ENCODE measurements around the gene AP1G1.

Gene AP1G1

DNA sequence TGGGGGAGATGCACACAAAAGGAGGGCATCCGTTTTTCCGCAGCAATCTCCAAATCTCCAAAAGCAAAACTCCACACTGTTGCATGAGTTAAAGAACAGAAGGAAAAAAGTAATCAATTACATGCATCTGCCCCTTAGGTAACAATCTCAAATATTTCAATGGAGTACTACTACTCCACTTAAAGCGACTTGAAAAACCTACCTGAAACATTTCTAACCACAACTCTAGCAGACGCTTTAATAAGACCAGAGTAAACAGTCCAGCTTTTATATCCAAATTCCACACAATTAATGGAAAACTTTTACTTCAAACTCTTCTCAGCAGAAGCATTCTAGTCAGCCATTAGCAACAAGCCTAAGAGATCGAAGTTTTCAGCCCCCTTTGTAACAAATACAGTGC is 29.9 kb downstream of the AP1G1 start:
- Histone ChIP-seq H3K9me3 (ENCODE audit: severe bottlenecking) (no peaks in the 10 kb centered on the region), H3K4me1 (ENCODE audit: insufficient read depth, poor library complexity, severe bottlenecking) (peaks cover 6% of the 10 kb centered on the region), H3K4me3 (ENCODE audit: severe bottlenecking) (no peak overlapping the region), H3K27me3 (ENCODE audit: insufficient read depth, poor library complexity, severe bottlenecking) (no peaks in the 10 kb centered on the region), H3K36me3 (ENCODE audit: low read depth) (peaks cover 60% of the 10 kb centered on the region), H3K27ac (ENCODE audit: poor library complexity, severe bottlenecking) (no peak overlapping the region)
- no peak for DNase-seq (ENCODE audit: low spot score)
- TF ChIP-seq CTCF (IDR thresholded peaks at IDR 0.05; ENCODE audit: poor library complexity, severe bottlenecking) = no peak
- ATAC-seq (ENCODE audit: low read depth) = no peak

DNA sequence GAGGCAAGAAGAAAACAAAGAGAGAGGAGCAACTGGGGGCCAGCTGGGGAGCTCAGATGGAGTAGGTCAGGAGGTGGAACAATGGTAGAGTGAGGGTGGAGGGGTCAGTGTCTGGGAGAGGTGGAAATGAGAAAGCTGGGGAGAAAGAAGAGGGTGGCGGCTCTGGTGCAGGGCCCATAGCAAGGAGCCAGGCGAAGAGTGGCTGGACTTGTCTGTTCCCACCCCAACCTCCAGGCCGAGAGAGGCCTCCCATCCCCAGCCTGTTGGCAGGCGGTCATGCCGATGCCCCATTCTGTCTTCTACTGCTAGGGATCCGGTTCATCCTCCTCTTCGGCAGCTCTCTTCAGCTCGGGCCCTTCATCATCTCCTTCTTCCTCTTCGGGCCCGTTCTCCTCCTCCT is 31.3 kb downstream of the AP1G1 start:
- no peak for TF ChIP-seq CTCF (IDR thresholded peaks at IDR 0.05; ENCODE audit: poor library complexity, severe bottlenecking)
- no peaks in the 10 kb centered on the region for H3K27me3 ChIP-seq (ENCODE audit: insufficient read depth, poor library complexity, severe bottlenecking)
- ATAC-seq (ENCODE audit: low read depth) = no peak

DNA sequence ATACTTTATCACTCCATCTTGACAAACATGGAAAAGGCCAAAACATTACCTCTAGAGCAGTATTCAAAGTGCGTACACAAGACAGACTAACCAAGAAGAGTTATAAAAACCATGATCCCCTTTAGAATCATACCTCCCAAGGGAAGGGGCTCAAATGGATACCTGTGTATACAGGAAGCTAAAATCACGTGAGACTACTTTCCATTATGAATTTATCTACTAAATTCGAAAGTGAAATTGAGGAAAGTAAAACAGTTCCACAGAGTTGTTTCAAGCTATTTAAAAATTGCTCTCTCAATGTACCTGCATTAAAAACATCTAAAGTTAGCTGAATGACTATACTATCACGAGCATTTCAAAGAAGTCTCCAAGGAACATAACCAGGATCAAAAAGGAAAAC is 32.7 kb downstream of the AP1G1 start:
- Histone ChIP-seq H3K4me3 (ENCODE audit: severe bottlenecking) (no peak overlapping the region), H3K27me3 (ENCODE audit: insufficient read depth, poor library complexity, severe bottlenecking) (no peaks in the 10 kb centered on the region), H3K9me3 (ENCODE audit: severe bottlenecking) (no peaks in the 10 kb centered on the region), H3K4me1 (ENCODE audit: insufficient read depth, poor library complexity, severe bottlenecking) (no peaks in the 10 kb centered on the region), H3K27ac (ENCODE audit: poor library complexity, severe bottlenecking) (no peak overlapping the region), H3K36me3 (ENCODE audit: low read depth) (peaks cover 66% of the 10 kb centered on the region)
- ATAC-seq (ENCODE audit: low read depth) = no peak
- DNase-seq (ENCODE audit: low spot score) = no peak
- TF ChIP-seq CTCF (IDR thresholded peaks at IDR 0.05; ENCODE audit: poor library complexity, severe bottlenecking) = no peak

More for the DNA sequence above, 31.3 kb downstream of the AP1G1 start:
- Histone ChIP-seq H3K27ac (ENCODE audit: poor library complexity, severe bottlenecking) (no peak overlapping the region), H3K4me1 (ENCODE audit: insufficient read depth, poor library complexity, severe bottlenecking) (peaks cover 6% of the 10 kb centered on the region), H3K9me3 (ENCODE audit: severe bottlenecking) (no peaks in the 10 kb centered on the region), H3K4me3 (ENCODE audit: severe bottlenecking) (no peak overlapping the region), H3K36me3 (ENCODE audit: low read depth) (peaks cover 60% of the 10 kb centered on the region)
- no peak for DNase-seq (ENCODE audit: low spot score)

GRCh38 chr16:71771571-71771970 is 37.1 kb downstream of the AP1G1 start:
- no peak for TF ChIP-seq CTCF (IDR thresholded peaks at IDR 0.05; ENCODE audit: poor library complexity, severe bottlenecking)
- H3K9me3 ChIP-seq (ENCODE audit: severe bottlenecking) = no peaks in the 10 kb centered on the region
- ATAC-seq (ENCODE audit: low read depth) (no peak), DNase-seq (ENCODE audit: low spot score) (no peak)
- no peaks in the 10 kb centered on the region for H3K27me3 ChIP-seq (ENCODE audit: insufficient read depth, poor library complexity, severe bottlenecking)
- H3K4me1 ChIP-seq (ENCODE audit: insufficient read depth, poor library complexity, severe bottlenecking) = no peaks in the 10 kb centered on the region
- no peak overlapping the region for H3K27ac ChIP-seq (ENCODE audit: poor library complexity, severe bottlenecking)
- H3K36me3 ChIP-seq (ENCODE audit: low read depth) = peaks cover 90% of the 10 kb centered on the region
- no peak overlapping the region for H3K4me3 ChIP-seq (ENCODE audit: severe bottlenecking)

DNA sequence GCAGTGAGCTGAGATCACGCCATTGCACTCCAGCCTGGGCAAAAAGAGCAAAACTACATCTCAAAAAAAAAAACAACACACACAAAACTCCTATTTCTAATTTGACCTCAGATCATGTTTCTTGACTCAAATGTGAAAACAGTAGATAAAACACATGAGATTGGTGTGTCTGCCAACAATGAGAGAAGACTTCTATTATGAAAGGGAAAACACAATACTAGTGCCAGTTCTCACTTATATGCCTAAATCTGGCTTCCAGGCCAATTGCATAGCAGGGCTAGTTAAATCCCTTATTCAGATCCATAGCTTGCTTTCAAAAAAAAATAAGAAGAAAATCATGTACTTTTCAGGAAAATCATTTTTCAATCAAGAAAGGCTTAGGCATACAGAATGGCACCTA is 39.4 kb downstream of the AP1G1 start:
- H3K4me1 ChIP-seq (ENCODE audit: insufficient read depth, poor library complexity, severe bottlenecking) = no peaks in the 10 kb centered on the region
- no peak overlapping the region for H3K4me3 ChIP-seq (ENCODE audit: severe bottlenecking)
- no peak for DNase-seq (ENCODE audit: low spot score)
- no peak for ATAC-seq (ENCODE audit: low read depth)
- TF ChIP-seq CTCF (IDR thresholded peaks at IDR 0.05; ENCODE audit: poor library complexity, severe bottlenecking) = no peak
- H3K36me3 ChIP-seq (ENCODE audit: low read depth) = peaks cover 93% of the 10 kb centered on the region
- H3K9me3 ChIP-seq (ENCODE audit: severe bottlenecking) = no peaks in the 10 kb centered on the region
- H3K27me3 ChIP-seq (ENCODE audit: insufficient read depth, poor library complexity, severe bottlenecking) = no peaks in the 10 kb centered on the region
- H3K27ac ChIP-seq (ENCODE audit: poor library complexity, severe bottlenecking) = no peak overlapping the region

Data from RWPE2 (cell line).